ENCODE data around the gene FAM200B. TPM values are rescaled to one million over a fixed set of nuclear protein-coding genes. Genes with fewer than 3 reads are reported as not detected.

Gene FAM200B
- total RNA-seq, 2 donors from 2014 or later, result 15.6 to 20.8 TPM

DNA sequence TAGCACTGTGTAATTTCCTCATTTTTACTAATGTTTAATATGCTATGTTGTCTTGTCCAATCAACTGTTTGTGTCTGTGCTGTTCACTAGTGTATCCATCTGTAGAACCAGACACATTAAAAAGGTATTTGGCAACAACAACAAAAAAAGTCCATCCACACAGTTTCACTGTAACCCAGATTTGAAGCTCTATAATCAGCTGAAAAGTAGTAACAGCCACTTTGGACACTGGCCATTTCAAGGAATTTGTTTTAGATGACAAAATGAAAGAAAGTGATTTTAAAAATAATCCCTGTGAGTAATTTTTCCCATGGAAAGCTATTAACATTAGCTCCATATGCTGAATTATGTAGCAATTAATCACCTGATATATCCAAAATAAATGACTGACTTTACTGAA, 24.3 kb upstream of the FAM200B start:
- ATAC-seq (no peak), DNase-seq (no peak)
- Histone ChIP-seq H3K4me1 (peaks cover 29% of the 10 kb centered on the region), H3K27ac (no peak overlapping the region), H3K36me3 (replicated peaks in 1 of 2; ENCODE audit: insufficient read depth in 1 of 2, low read depth in 2 of 2) (no peaks in the 10 kb centered on the region), H3K9me3 (no peaks in the 10 kb centered on the region), H3K4me3 (no peak overlapping the region), H3K27me3 (no peaks in the 10 kb centered on the region)
- TF ChIP-seq POLR2A (IDR thresholded peaks at IDR 0.05), result no peak
- TF ChIP-seq, protein P1, sequence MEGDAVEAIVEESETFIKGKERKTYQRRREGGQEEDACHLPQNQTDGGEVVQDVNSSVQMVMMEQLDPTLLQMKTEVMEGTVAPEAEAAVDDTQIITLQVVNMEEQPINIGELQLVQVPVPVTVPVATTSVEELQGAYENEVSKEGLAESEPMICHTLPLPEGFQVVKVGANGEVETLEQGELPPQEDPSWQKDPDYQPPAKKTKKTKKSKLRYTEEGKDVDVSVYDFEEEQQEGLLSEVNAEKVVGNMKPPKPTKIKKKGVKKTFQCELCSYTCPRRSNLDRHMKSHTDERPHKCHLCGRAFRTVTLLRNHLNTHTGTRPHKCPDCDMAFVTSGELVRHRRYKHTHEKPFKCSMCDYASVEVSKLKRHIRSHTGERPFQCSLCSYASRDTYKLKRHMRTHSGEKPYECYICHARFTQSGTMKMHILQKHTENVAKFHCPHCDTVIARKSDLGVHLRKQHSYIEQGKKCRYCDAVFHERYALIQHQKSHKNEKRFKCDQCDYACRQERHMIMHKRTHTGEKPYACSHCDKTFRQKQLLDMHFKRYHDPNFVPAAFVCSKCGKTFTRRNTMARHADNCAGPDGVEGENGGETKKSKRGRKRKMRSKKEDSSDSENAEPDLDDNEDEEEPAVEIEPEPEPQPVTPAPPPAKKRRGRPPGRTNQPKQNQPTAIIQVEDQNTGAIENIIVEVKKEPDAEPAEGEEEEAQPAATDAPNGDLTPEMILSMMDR (IDR thresholded peaks at IDR 0.05), result no peak
- intact Hi-C loops (cut with DNase I), result no loop called here

DNA sequence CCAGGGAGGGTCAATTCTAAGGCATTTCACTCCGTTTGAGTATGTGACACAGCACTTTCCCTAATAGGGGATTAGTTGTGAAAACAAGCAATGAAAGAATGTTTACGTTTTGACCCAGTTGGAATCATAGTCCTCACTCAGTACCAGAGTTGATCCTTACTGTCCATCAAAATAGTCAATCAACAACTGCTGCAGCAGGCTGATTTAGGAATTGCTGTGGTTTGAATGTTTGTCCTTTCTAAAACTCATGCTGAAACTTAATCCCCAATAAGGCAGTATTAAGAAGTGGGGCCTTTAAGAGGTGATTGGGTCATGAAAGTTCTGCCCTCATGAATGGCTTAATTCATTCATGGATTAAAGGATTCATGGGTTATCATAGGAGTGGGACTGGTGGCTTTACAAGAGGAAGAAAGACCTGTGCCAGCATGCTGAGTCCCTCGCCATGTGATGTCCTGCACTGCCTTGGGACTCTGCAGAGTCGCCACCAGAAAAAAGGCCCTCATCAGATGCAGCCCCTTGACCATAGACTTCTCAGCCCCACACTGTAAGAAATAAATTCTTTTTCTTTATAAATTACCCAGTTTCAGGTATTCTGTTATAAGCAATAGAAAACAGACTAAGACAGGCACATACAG, 23.4 kb upstream of the FAM200B start:
- intact Hi-C loops (cut with DNase I), result no loop called here

DNA sequence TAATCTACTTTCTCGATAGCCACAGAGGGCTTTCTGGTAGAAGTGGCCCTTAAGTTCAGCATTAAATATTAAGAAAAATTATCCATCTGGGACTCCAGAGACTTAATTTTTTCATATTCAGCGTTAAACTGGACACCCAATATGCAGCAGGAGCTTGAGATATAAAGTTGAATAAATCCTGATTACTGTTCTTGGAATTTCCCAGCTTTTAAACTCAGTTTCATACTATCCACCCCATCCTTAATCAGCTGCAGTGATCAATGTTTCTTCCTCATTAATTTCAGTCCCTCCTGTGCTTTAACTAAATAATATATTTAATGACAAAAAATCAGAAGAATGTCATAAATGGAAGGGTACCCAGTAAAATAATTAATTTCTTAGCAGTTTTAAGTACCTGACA, 22.8 kb upstream of the FAM200B start:
- no peaks in the 10 kb centered on the region for H3K9me3 ChIP-seq
- no peak for DNase-seq
- H3K27me3 ChIP-seq, result no peaks in the 10 kb centered on the region
- intact Hi-C loops (cut with DNase I), result no loop called here
- no peak for ATAC-seq
- TF ChIP-seq, protein P1 (IDR thresholded peaks at IDR 0.05), result no peak
- no peak for TF ChIP-seq POLR2A (IDR thresholded peaks at IDR 0.05)
- H3K36me3 ChIP-seq (replicated peaks in 1 of 2; ENCODE audit: insufficient read depth in 1 of 2, low read depth in 2 of 2), result no peaks in the 10 kb centered on the region
- 86 to 95% methylated on average over 2 of the region's 2 CpGs for WGBS, 2 donors
- no peak overlapping the region for H3K27ac ChIP-seq
- peaks cover 16% of the 10 kb centered on the region for H3K4me1 ChIP-seq
- H3K4me3 ChIP-seq, result no peak overlapping the region

More for the DNA sequence above, 23.4 kb upstream of the FAM200B start:
- Histone ChIP-seq H3K36me3 (replicated peaks in 1 of 2; ENCODE audit: insufficient read depth in 1 of 2, low read depth in 2 of 2) (no peaks in the 10 kb centered on the region), H3K27ac (no peak overlapping the region), H3K4me1 (peaks cover 21% of the 10 kb centered on the region), H3K9me3 (no peaks in the 10 kb centered on the region), H3K27me3 (no peaks in the 10 kb centered on the region), H3K4me3 (no peak overlapping the region)
- 79 to 83% methylated on average over 4 of the region's 4 CpGs for WGBS, 2 donors
- ATAC-seq (no peak), DNase-seq (no peak)
- TF ChIP-seq POLR2A (IDR thresholded peaks at IDR 0.05), result no peak
- TF ChIP-seq, protein P1 (IDR thresholded peaks at IDR 0.05), result no peak

DNA sequence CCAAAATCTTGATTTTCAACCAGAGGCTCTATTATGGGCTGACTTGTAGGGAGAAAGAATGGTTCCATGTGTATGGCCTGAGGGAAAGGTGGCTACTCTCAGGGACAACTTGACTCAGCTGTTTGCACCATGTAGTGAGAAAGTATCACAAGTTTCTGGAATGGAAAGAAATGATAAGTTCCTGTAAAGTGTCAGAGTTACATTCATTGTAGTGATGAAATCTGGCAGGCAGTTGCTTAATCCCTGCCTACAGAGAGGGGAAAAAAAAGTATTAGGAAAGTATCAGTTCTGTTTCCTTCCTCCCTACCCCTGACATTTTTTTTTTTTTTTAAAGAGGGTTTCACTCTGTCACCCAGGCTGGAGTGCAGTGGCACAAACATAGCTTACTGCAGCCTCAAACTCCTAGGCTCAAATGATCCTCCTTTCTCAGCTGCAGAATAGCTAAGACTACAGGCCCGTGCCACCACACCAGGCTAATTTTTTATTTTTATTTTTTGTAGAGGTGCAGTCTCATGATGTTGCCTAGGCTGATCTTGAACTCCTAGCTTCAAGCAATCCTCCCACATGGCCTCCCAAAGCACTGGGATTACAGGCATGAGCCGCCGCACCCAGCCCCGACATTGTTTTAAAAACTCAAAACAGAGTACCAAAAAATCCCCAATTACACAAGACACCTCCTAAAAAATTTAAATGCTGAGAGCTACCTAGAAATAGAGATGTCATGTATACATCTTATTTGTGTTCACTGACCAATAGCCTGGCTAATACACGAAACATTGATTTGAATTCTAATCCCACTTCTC, 21.7 kb upstream of the FAM200B start:
- H3K36me3 ChIP-seq (replicated peaks in 1 of 2; ENCODE audit: insufficient read depth in 1 of 2, low read depth in 2 of 2), result no peaks in the 10 kb centered on the region
- intact Hi-C loops (cut with DNase I), result no loop called here
- H3K27me3 ChIP-seq, result no peaks in the 10 kb centered on the region
- no peak overlapping the region for H3K4me3 ChIP-seq
- WGBS, 2 donors, result 82 to 86% methylated on average over 5 of the region's 5 CpGs
- TF ChIP-seq, protein P1 (IDR thresholded peaks at IDR 0.05), result no peak
- TF ChIP-seq POLR2A (IDR thresholded peaks at IDR 0.05), result no peak
- ATAC-seq (no peak), DNase-seq (peak in 1 of 4 donors; percentile 63)
- no peaks in the 10 kb centered on the region for H3K9me3 ChIP-seq
- peak overlapping the region in 1 of 4 donors; percentile 36 for H3K27ac ChIP-seq
- H3K4me1 ChIP-seq, result peaks cover 9% of the 10 kb centered on the region
